Measurements from ENCODE around the gene DPM3.
A peak's percentile ranks its signal among the peaks of the same experiment; 100 is the strongest.
"Not testable (repeated sequence)": the region's sequence is repeated elsewhere in the genome, so short reads cannot be mapped to it uniquely, and the experiment has no call there.

Gene DPM3

DNA sequence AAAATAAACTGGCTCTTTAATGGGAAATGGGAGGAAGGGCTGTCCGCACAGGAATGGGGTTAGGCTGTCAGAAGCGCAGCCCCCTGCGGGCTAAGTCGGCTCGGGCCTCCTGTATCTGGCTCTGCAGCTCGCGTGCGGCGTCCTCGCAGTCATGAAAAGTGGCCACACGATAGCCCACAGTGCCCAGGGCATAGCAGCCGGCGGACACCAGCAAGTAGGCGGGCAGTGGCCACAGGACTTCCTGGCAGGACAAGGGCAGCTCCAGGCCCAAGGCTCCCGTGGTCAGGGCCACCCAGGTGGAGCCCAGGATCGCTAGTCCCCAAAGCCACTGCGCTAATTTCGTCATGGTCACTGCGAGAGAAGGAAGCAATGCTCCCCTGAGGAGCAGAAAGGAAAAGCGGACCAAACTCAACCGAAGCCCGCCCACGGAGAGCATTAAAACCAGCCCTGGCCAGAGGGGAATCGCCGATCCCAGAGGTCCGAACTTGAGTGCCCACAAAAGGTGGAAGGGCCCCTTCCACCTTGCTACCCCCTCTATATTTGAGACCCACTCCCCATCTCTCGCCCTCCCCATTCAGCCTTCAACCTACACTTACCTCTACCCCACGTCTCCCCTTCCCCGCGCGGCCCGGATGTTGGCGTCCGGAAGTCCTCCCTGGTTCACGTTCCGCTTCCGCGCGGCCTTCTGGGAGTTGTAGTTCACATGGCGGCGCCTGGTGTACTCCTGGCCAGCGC is at the start of gene DPM3:
Gene DPM3, minus strand, starts transcription at position 637 of the 735 bp plus-strand sequence. Its CDS starts 291 bp downstream, at position 346.
- TF ChIP-seq, protein P1, sequence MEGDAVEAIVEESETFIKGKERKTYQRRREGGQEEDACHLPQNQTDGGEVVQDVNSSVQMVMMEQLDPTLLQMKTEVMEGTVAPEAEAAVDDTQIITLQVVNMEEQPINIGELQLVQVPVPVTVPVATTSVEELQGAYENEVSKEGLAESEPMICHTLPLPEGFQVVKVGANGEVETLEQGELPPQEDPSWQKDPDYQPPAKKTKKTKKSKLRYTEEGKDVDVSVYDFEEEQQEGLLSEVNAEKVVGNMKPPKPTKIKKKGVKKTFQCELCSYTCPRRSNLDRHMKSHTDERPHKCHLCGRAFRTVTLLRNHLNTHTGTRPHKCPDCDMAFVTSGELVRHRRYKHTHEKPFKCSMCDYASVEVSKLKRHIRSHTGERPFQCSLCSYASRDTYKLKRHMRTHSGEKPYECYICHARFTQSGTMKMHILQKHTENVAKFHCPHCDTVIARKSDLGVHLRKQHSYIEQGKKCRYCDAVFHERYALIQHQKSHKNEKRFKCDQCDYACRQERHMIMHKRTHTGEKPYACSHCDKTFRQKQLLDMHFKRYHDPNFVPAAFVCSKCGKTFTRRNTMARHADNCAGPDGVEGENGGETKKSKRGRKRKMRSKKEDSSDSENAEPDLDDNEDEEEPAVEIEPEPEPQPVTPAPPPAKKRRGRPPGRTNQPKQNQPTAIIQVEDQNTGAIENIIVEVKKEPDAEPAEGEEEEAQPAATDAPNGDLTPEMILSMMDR (IDR thresholded peaks at IDR 0.05; ENCODE audit: low read depth, low read length, missing control alignments) = no peak
- no peak for DNase-seq (ENCODE audit: extremely low read depth, low read depth)

DNA sequence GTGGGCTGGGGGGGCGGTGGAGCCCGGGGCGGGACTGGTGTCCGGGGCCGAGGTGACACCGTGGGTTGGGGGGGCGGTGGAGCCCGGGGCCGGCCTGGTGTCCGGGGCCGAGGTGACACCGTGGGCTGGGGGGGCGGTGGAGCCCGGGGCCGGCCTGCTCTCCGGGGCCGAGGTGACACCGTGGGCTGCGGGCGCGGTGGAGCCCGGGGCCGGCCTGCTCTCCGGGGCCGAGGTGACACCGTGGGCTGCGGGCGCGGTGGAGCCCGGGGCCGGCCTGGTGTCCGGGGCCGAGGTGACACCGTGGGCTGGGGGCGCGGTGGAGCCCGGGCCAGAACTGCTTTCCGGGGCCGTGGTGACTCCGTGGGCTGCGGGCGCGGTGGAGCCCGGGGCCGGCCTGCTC is 49.6 kb upstream of the DPM3 start:
- H3K4me3 ChIP-seq (replicated peaks; ENCODE audit: low read depth, low read length) = not testable (repeated sequence)

More for the DNA sequence above, at the start of gene DPM3:
- peak within 1 kb of the TSS; percentile 78 for H3K4me3 ChIP-seq (replicated peaks; ENCODE audit: low read depth, low read length)

DNA sequence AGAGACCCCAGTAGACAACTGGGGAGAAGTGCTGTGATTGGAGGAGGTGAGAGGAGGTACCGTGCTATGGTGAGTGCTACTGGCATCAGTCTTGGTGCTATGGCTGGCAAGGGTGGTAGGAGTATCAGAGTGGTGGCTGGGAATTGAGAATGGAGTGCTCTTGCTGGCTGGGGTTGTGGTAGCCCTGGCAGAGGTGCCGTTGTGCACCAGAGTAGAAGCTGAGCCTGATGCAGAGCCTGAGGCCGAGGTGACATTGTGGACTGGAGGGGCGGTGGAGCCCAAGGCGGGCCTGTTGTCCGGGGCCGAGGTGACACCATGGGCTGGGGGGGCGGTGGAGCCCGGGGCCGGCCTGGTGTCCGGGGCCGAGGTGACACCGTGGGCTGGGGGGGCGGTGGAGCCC is 47.9 kb upstream of the DPM3 start:
- TF ChIP-seq, protein P1 (IDR thresholded peaks at IDR 0.05; ENCODE audit: low read depth, low read length, missing control alignments) = no peak
- DNase-seq (ENCODE audit: extremely low read depth, low read depth) = no peak
- no peak overlapping the region for H3K4me3 ChIP-seq (replicated peaks; ENCODE audit: low read depth, low read length)

More for the DNA sequence above, 49.6 kb upstream of the DPM3 start:
- not testable (repeated sequence) for DNase-seq (ENCODE audit: extremely low read depth, low read depth)

DNA sequence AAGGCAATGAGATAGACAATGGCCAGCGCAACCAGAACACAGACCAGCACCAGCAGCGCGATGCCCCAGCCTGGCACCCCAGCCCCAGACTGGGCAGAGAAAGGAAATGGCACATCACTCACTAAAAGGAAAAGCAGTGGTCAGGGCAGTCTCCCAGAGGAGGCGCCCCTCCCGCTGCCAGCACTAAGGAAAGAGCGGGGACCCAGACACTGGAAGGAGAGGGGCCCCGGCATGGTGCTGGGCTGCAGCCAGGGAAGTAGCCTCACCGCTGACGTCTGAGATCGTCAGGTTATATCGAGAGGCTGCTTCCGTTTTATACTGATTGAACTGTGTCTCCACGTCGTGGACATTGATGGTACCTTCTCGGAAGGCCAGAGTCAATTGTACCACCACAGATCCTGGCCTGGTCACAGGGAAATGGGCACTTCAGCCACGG is 47.1 kb upstream of the DPM3 start:
- no peak overlapping the region for H3K4me3 ChIP-seq (replicated peaks; ENCODE audit: low read depth, low read length)
- DNase-seq (ENCODE audit: extremely low read depth, low read depth) = no peak
- TF ChIP-seq, protein P1 (IDR thresholded peaks at IDR 0.05; ENCODE audit: low read depth, low read length, missing control alignments) = no peak

GRCh38 chr1:155186794-155187455 is 46.6 kb upstream of the DPM3 start:
- TF ChIP-seq, protein P1 (IDR thresholded peaks at IDR 0.05; ENCODE audit: low read depth, low read length, missing control alignments) = no peak
- H3K4me3 ChIP-seq (replicated peaks; ENCODE audit: low read depth, low read length) = no peak overlapping the region
- DNase-seq (ENCODE audit: extremely low read depth, low read depth) = no peak

GRCh38 chr1:155186067-155186793 is 45.9 kb upstream of the DPM3 start:
- DNase-seq (ENCODE audit: extremely low read depth, low read depth) = no peak
- no peak overlapping the region for H3K4me3 ChIP-seq (replicated peaks; ENCODE audit: low read depth, low read length)
- TF ChIP-seq, protein P1 (IDR thresholded peaks at IDR 0.05; ENCODE audit: low read depth, low read length, missing control alignments) = no peak

DNA sequence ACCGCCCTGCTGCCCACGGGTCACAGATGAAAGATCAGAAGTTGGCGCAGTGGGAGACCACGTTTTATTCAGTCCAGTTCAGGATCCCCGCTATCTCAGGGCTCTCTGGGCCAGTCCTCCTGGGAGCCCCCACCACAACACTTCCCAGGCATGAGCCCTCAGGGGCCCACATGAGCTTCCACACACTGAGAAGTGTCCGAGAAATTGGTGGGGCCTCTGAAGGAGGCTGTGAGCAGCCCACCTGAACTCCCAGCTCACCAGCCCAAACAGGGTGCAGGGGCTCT is 45.4 kb upstream of the DPM3 start:
- no peak overlapping the region for H3K4me3 ChIP-seq (replicated peaks; ENCODE audit: low read depth, low read length)
- DNase-seq (ENCODE audit: extremely low read depth, low read depth) = no peak
- TF ChIP-seq, protein P1 (IDR thresholded peaks at IDR 0.05; ENCODE audit: low read depth, low read length, missing control alignments) = no peak

Measured in HFF-Myc (cell line).